NCI-H1436 treated with DMSO at 0.1 percent for 48 hours (cell line): ENCODE results near the gene C3orf20.

Source experiments
- DNase-seq: peaks from one replicate; lab custom pipeline; 2025; lab: John Stamatoyannopoulos, UW

The C3orf20 gene

GRCh38 chr3:14816359-14816758, 141.4 kb downstream of the C3orf20 start:
- no peak for DNase-seq

GRCh38 chr3:14818804-14819500, 144.0 kb downstream of the C3orf20 start, which contains the start of gene FGD5:
Gene FGD5, plus strand, starts transcription at chr3:14818962. Its CDS starts 110 bp downstream, at chr3:14819072.
- DNase-seq, result no peak

GRCh38 chr3:14819671-14820070, 144.7 kb downstream of the C3orf20 start:
- DNase-seq, result no peak

GRCh38 chr3:14820156-14820555, 145.2 kb downstream of the C3orf20 start:
- no peak for DNase-seq

GRCh38 chr3:14821151-14821550, 146.2 kb downstream of the C3orf20 start:
- no peak for DNase-seq

- DNase-seq, result no peak
Observed at GRCh38 chr3:14822134-14822533, 147.2 kb downstream of the C3orf20 start.
